HCT116 (cell line): ENCODE measurements around the gene OLA1. TPM values are rescaled to one million over a fixed set of nuclear protein-coding genes. Genes with fewer than 3 reads are reported as not detected.

Experiments used
- ATAC-seq: fragments of 200-7000 bp; cut with Tn5 transposase; 2 replicates; pipeline ENCODE4 v1.9.1; 2020; ENCODE audit warnings: mild to moderate bottlenecking, moderate library complexity
- BruUV-seq: library from RNA; stranded (reverse); fragments of 400-500 nt; replicated peaks from 2 replicates; lab custom pipeline; 2021; lab: Mats Ljungman, UMichigan
- CTCF ChIA-PET: fragments of 300-600 bp; sonication (Branson Sonifier 250); formaldehyde crosslinking; loops from one replicate; lab custom pipeline; 2021; ENCODE audit warnings: antibody characterized with exemption; lab: Charles Lee
- POLR2A ChIA-PET: fragments of 300-600, 350-600 bp; sonication (Branson Sonifier 250); formaldehyde crosslinking; loops from one replicate; lab custom pipeline; 2021; ENCODE audit warnings: antibody characterized with exemption; lab: Charles Lee
- RAD21 ChIA-PET, 2 experiments: fragments of 300-600 bp; sonication (Branson Sonifier 250); formaldehyde crosslinking; loops; one replicate each; lab custom pipeline; 2023; ENCODE audit warnings: low total read pairs in 2 of 2; ENCODE audit not compliant: uncharacterized antibody in 2 of 2, unreplicated experiment in 2 of 2, low non-redundant PET in 1 of 2; lab: Charles Lee
- DNase-seq: peaks from one replicate; pipeline ENCODE4 v3.0.0-alpha.2; 2010; ENCODE audit warnings: low read depth, low spot score
- H2AFZ ChIP-seq: fragments of 200-600 bp; shearing (Covaris generic), sonication (generic); 2 replicates; pipeline ENCODE4 v1.6.1; 2017; ENCODE audit warnings: low read depth, mixed run types, mixed read lengths, antibody characterized with exemption, low read length; ENCODE audit not compliant: poor library complexity, severe bottlenecking
- H3K27ac ChIP-seq: 2 replicates; pipeline ENCODE4 v1.5.1; 2012; ENCODE audit warnings: low read depth, low read length
- H3K27me3 ChIP-seq: fragments of 200-600 bp; sonication (generic); 2 replicates; pipeline ENCODE4 v1.6.1; 2016; ENCODE audit warnings: mixed run types, low read length, mixed read lengths; ENCODE audit not compliant: insufficient read depth
- H3K36me3 ChIP-seq, 2 experiments: fragments of 200-500 bp in 1 of 2; fragments of 200-600 bp in 1 of 2; sonication (Bioruptor generic) in 1 of 2; sonication (generic) in 1 of 2; 2 replicates each; pipeline versions ENCODE4 v1.5.1 to v1.6.1; 2014 to 2016; ENCODE audit warnings: low read length in 2 of 2, inconsistent platforms in 1 of 2, mixed read lengths in 1 of 2, mixed run types in 1 of 2; ENCODE audit not compliant: insufficient read depth in 2 of 2, control insufficient read depth in 1 of 2
- H3K4me1 ChIP-seq, 2 experiments: fragments of 200-600 bp in 1 of 2; sonication (generic) in 1 of 2; 2 replicates each; pipeline versions ENCODE4 v1.5.1 to v1.6.1; 2012 to 2017; ENCODE audit warnings: low read length in 2 of 2, inconsistent platforms in 1 of 2, mild to moderate bottlenecking in 1 of 2, mixed read lengths in 1 of 2, mixed run types in 1 of 2, moderate library complexity in 1 of 2; ENCODE audit not compliant: insufficient read depth in 2 of 2, control insufficient read depth in 1 of 2
- H3K4me2 ChIP-seq: fragments of 200-600 bp; sonication (generic); 2 replicates; pipeline ENCODE4 v1.6.1; 2017; ENCODE audit warnings: mixed run types, low read length, mixed read lengths
- H3K4me3 ChIP-seq, 2 experiments: fragments of 200-600 bp in 1 of 2; sonication (generic) in 1 of 2; replicated peaks in 1 of 2; 2 replicates each; pipeline ENCODE4 v1.5.1; 2011 to 2016; ENCODE audit warnings: low read length in 2 of 2, control low read depth in 1 of 2, low read depth in 1 of 2, mild to moderate bottlenecking in 1 of 2, mixed read lengths in 1 of 2, mixed run types in 1 of 2
- H3K79me2 ChIP-seq: fragments of 200-600 bp; sonication (generic); 2 replicates; pipeline ENCODE4 v1.6.1; 2017; ENCODE audit warnings: mild to moderate bottlenecking, mixed run types, low read length, moderate library complexity, mixed read lengths; ENCODE audit not compliant: insufficient read depth
- H3K9ac ChIP-seq: fragments of 200-600 bp; sonication (generic); 2 replicates; pipeline ENCODE4 v1.6.1; 2016; ENCODE audit warnings: low read length, mixed read lengths
- H3K9me2 ChIP-seq: fragments of 200-600 bp; sonication (generic), shearing (Covaris generic); 2 replicates; pipeline ENCODE4 v1.6.1; 2017; ENCODE audit warnings: mixed run types, mild to moderate bottlenecking, moderate library complexity; ENCODE audit not compliant: insufficient read depth
- H3K9me3 ChIP-seq, 2 experiments: fragments of 200-500 bp in 1 of 2; fragments of 200-600 bp in 1 of 2; sonication (Bioruptor generic) in 1 of 2; sonication (generic) in 1 of 2; 2 replicates each; pipeline ENCODE4 v1.6.1; 2014 to 2017; ENCODE audit warnings: low read length in 2 of 2, mixed read lengths in 2 of 2, inconsistent platforms in 1 of 2, low read depth in 1 of 2, mild to moderate bottlenecking in 1 of 2, mixed run types in 1 of 2, moderate library complexity in 1 of 2; ENCODE audit not compliant: control insufficient read depth in 1 of 2, insufficient read depth in 1 of 2
- H4K20me1 ChIP-seq: fragments of 200-600 bp; sonication (generic), shearing (Covaris generic); 2 replicates; pipeline ENCODE4 v1.6.1; 2017; ENCODE audit warnings: mixed run types, mild to moderate bottlenecking, moderate library complexity; ENCODE audit not compliant: insufficient read depth
- CBX3 ChIP-seq: IDR thresholded peaks from 2 replicates; pipeline ENCODE4 v1.6.1; 2012; ENCODE audit warnings: low read depth
- CTCF ChIP-seq, 3 experiments: fragments of 200-600 bp in 1 of 3; sonication (generic) in 1 of 3; IDR thresholded peaks in 2 of 3; conservative IDR thresholded peaks in 1 of 3; 2 replicates each; pipeline ENCODE4 v1.5.1; 2012 to 2017; ENCODE audit warnings: low read depth in 2 of 3, low read length in 2 of 3, antibody characterized with exemption in 1 of 3, borderline replicate concordance in 1 of 3, control low read depth in 1 of 3, mild to moderate bottlenecking in 1 of 3, mixed read lengths in 1 of 3, mixed run types in 1 of 3, moderate library complexity in 1 of 3; ENCODE audit not compliant: insufficient read depth in 1 of 3
- POLR2A ChIP-seq: IDR thresholded peaks from 2 replicates; pipeline ENCODE4 v1.7.0; 2011; ENCODE audit warnings: borderline replicate concordance; ENCODE audit not compliant: insufficient read depth, insufficient read length; ENCODE audit errors: extremely low read depth
- RAD21 ChIP-seq: IDR thresholded peaks from 2 replicates; pipeline ENCODE4 v1.6.1; 2012; ENCODE audit warnings: low read depth, mild to moderate bottlenecking
- TCF7L2 ChIP-seq: IDR thresholded peaks from 2 replicates; pipeline ENCODE4 v1.7.0; 2011; ENCODE audit warnings: borderline replicate concordance, inconsistent platforms; ENCODE audit not compliant: insufficient read depth, insufficient read length; ENCODE audit errors: extremely low read depth
- intact Hi-C: fragments of 100-400 bp; cut with micrococcal nuclease; formaldehyde crosslinking; loops from 2 replicates; pipeline ENCODE4 v1.10.0; 2022
- total RNA-seq: library from RNA; stranded (reverse); gene quantifications from one replicate; pipeline ENCODE4 v1.2.1, GENCODE V29; 2021; ENCODE audit not compliant: unreplicated experiment

Gene OLA1
- total RNA-seq, 1 experiment from 2014 or later: 219 TPM

- TF ChIP-seq POLR2A: no peak
- TF ChIP-seq CBX3: no peak
Observed at GRCh38 chr2:174049895-174050294, 198.4 kb downstream of the OLA1 start (continued).

GRCh38 chr2:174048243-174048642 lies 200.1 kb downstream of the OLA1 start:
- no peaks in the 10 kb centered on the region for H3K9me3 ChIP-seq
- TF ChIP-seq CTCF (IDR thresholded peaks at IDR 0.05 in 2 of 3, conservative IDR thresholded peaks at IDR 0.05 in 1 of 3; ENCODE audit: borderline replicate concordance in 1 of 3, insufficient read depth in 1 of 3, low read depth in 2 of 3, low read length in 2 of 3) (0 out of 6 replicates have a peak, but pooled peaks of 1 of the 3 experiments have one; percentile 10), RAD21 (peak; percentile 36; the same call in 1 of the 2 replicates), TCF7L2 (no peak)
- TF ChIP-seq, all 23 proteins: peak for 2
- ChIA-PET POLR2A (interaction anchor here (0.6 kb wide), 1 partner anchor 24 kb away, joined by 3 read pairs; no protein-coding TSS in a partner anchor), RAD21 (no interaction called here), CTCF (no interaction called here)
- H3K79me2 ChIP-seq: no peaks in the 10 kb centered on the region
- H3K4me3 ChIP-seq: no peak overlapping the region
- H3K36me3 ChIP-seq: no peaks in the 10 kb centered on the region
- H4K20me1 ChIP-seq: no peaks in the 10 kb centered on the region
- intact Hi-C loops: loop anchor here (10.0 kb wide), 1 partner anchor 643 kb away; no protein-coding TSS in a partner anchor
- BruUV-seq: no TSS peak
- H2AFZ ChIP-seq: no peak overlapping the region
- H3K27ac ChIP-seq: no peak overlapping the region
- H3K4me2 ChIP-seq: no peak overlapping the region
- H3K27me3 ChIP-seq: no peaks in the 10 kb centered on the region
- no peaks in the 10 kb centered on the region for H3K9me2 ChIP-seq
- peaks cover 27 to 38% of the 10 kb centered on the region in 2 experiments for H3K4me1 ChIP-seq
- H3K9ac ChIP-seq: no peak overlapping the region
- ATAC-seq: no peak
- DNase-seq: no peak
